Upper lobe of right lung (tissue), 1 donor: ENCODE data around the gene STAT1. TPM values are rescaled to one million over a fixed set of nuclear protein-coding genes. Genes with fewer than 3 reads are reported as not detected.

ENCODE experiments used
- ATAC-seq: fragments of 200-7000 bp; cut with Tn5 transposase; one replicate; pipeline ENCODE4 v1.9.1; 2020; ENCODE audit warnings: mild to moderate bottlenecking, moderate library complexity
- DNase-seq: peaks from one replicate; pipeline ENCODE4 v3.0.0-alpha.2; 2020
- H3K27ac ChIP-seq: fragments of 200-600 bp; one replicate; pipeline ENCODE4 v1.8.0; 2022
- H3K27me3 ChIP-seq: fragments of 200-600 bp; one replicate; pipeline ENCODE4 v1.8.0; 2022; ENCODE audit warnings: mild to moderate bottlenecking
- H3K36me3 ChIP-seq: fragments of 200-600 bp; one replicate; pipeline ENCODE4 v1.8.0; 2022
- H3K4me1 ChIP-seq: fragments of 200-600 bp; one replicate; pipeline ENCODE4 v1.8.0; 2022
- H3K4me3 ChIP-seq: fragments of 200-600 bp; one replicate; pipeline ENCODE4 v1.8.0; 2022; ENCODE audit warnings: mild to moderate bottlenecking
- H3K9me3 ChIP-seq: fragments of 200-600 bp; one replicate; pipeline ENCODE4 v1.8.0; 2022
- intact Hi-C: fragments of 100-400 bp; cut with DNase I; formaldehyde crosslinking; loops from one replicate; pipeline ENCODE4 v1.11.0; 2022
- total RNA-seq: library from RNA; stranded (reverse); fragmentation: NEBNext Ultra II Directional; extraction: Animal tissue kit (Norgen Biotek cat#: 25700); gene quantifications from one replicate; pipeline ENCODE4 v1.2.1, GENCODE V29; 2021
- TF ChIP-seq, protein P1 (sequence below): fragments of 200-600 bp; IDR thresholded peaks from one replicate; pipeline ENCODE4 v1.8.0; 2022; ENCODE audit warnings: antibody characterized with exemption
- donor health status: DM: no; HTN: yes; CAD: no; lungs with severe emphysema.

STAT1 gene
- total RNA-seq, 1 donor from 2014 or later, result 98.6 TPM

DNA sequence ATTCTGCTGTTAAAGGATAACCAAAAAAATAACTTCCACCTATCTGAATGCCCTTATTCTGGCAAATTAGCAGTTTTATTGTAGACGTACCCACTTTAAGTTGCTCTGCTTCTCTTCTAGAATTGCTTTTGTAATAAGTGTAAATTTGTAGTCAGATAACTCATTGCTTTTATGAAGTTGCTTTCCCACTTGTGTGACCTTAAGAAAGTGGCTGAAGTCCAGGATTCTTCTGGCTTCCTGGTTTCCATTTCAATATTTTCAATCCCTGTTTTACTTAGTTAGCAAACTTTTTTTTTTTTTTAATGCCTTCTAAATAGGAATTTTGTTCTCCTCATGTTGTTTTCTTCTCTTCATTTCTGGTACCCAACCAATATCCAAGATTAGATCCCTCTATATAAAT, 73.5 kb downstream of the STAT1 start:
- Histone ChIP-seq H3K27me3 (no peaks in the 10 kb centered on the region), H3K9me3 (no peaks in the 10 kb centered on the region), H3K4me1 (peaks cover 14% of the 10 kb centered on the region), H3K36me3 (no peaks in the 10 kb centered on the region), H3K27ac (no peak overlapping the region), H3K4me3 (no peak overlapping the region)
- DNase-seq (no peak), ATAC-seq (no peak)
- intact Hi-C loops, result no loop called here
- TF ChIP-seq, protein P1, sequence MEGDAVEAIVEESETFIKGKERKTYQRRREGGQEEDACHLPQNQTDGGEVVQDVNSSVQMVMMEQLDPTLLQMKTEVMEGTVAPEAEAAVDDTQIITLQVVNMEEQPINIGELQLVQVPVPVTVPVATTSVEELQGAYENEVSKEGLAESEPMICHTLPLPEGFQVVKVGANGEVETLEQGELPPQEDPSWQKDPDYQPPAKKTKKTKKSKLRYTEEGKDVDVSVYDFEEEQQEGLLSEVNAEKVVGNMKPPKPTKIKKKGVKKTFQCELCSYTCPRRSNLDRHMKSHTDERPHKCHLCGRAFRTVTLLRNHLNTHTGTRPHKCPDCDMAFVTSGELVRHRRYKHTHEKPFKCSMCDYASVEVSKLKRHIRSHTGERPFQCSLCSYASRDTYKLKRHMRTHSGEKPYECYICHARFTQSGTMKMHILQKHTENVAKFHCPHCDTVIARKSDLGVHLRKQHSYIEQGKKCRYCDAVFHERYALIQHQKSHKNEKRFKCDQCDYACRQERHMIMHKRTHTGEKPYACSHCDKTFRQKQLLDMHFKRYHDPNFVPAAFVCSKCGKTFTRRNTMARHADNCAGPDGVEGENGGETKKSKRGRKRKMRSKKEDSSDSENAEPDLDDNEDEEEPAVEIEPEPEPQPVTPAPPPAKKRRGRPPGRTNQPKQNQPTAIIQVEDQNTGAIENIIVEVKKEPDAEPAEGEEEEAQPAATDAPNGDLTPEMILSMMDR, result no peak

DNA sequence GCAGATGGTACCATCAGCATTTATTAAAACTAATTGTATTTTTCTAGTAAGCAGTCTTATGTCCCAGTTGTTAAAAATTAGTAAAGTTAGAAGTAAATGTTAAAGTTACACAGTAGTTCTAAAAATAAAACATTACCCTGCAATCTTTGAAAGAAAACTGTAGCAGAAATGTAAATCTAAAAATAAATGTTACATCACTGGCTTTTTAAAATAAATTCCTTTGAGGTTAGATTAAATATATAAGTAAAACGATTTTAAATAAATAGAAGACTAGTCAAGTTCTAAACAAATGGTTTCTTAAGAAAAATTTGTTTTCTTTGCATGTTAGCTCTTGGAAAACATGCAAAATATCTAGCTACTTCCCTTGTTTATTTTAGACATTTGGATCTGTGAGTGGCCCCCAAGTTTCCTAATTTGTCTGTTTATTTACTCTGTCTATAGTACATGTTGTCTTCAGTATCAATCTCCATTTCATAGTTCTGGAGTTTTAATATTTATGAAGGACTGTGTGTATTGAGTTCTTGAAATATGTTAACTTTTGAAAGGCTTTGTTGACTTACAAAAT, 75.1 kb downstream of the STAT1 start:
- peaks cover 14% of the 10 kb centered on the region for H3K4me1 ChIP-seq
- no peaks in the 10 kb centered on the region for H3K9me3 ChIP-seq
- no peak overlapping the region for H3K4me3 ChIP-seq
- ATAC-seq (no peak), DNase-seq (no peak)
- H3K36me3 ChIP-seq, result peaks cover 2% of the 10 kb centered on the region
- no peaks in the 10 kb centered on the region for H3K27me3 ChIP-seq
- TF ChIP-seq, protein P1, result no peak
- peak overlapping the region; percentile 6 for H3K27ac ChIP-seq
- intact Hi-C loops, result loop anchor here (10.0 kb wide), 1 partner anchor 46 kb away; no protein-coding TSS in a partner anchor

DNA sequence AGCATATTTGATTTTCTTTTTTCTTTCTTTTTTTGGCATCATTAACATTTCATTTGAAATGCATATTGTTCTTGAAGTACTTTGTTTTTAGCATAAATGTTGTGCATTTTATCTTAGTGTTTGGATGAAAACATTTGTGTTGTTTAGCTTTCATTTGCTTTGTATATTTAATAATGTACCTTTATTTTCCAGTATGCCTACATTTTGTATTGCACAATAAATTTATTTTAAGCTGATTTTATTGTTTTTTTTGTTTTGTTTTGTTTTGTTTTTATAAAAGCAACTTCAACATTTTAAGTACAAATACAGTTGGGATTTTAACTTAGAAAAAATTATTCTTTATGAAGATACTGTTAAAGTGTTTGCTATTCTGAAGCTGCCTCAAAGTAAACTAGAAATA, 78.9 kb downstream of the STAT1 start:
- DNase-seq (no peak), ATAC-seq (no peak)
- no peak overlapping the region for H3K4me3 ChIP-seq
- peaks cover 40% of the 10 kb centered on the region for H3K36me3 ChIP-seq
- TF ChIP-seq, protein P1, result no peak
- peaks cover 14% of the 10 kb centered on the region for H3K4me1 ChIP-seq
- H3K27me3 ChIP-seq, result no peaks in the 10 kb centered on the region
- no peak overlapping the region for H3K27ac ChIP-seq
- no peaks in the 10 kb centered on the region for H3K9me3 ChIP-seq
- intact Hi-C loops, result loop anchor here (10.0 kb wide), 1 partner anchor 50 kb away; no protein-coding TSS in a partner anchor

DNA sequence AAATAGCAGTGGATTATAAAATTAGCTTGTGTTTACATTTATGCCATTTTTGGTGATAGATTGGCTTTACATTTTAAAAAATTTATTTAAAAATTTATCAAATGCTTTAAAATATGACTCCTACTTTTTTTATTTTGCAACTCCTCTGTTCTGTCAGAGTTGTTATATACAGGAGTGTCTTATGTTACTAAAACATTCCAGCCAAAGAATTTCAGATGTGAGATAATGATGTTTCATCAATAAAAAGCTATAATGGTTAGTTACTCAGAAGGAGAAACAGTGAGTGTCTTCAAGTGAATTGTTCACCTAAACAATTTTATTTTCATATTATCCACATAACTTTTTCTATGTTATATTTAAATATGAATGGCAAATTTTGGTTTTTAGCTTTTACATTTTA, 80.6 kb downstream of the STAT1 start:
- Histone ChIP-seq H3K4me3 (no peak overlapping the region), H3K4me1 (peaks cover 4% of the 10 kb centered on the region), H3K9me3 (no peaks in the 10 kb centered on the region), H3K27ac (no peak overlapping the region), H3K27me3 (no peaks in the 10 kb centered on the region), H3K36me3 (peaks cover 51% of the 10 kb centered on the region)
- DNase-seq (no peak), ATAC-seq (no peak)
- intact Hi-C loops, result loop anchor here (10.0 kb wide), 1 partner anchor 51 kb away; no protein-coding TSS in a partner anchor
- TF ChIP-seq, protein P1, result no peak

DNA sequence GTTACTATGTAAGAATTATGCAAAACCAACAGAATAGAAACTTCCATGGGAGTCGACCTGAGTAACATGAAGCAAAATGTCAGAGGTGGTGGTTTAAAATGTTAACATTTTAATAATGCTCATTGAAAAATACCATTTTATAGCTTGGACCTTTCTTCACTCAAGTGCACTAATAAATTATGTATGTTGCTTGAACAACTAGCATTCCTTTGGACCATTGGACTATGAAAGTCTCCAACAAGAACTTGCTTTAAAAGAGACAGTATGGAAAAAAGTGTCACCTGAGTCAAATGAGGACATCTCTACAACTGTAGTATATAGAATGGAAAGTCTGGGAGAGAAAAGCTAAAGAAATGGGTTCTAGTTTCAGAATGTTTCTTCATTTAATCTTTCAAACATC, 81.5 kb downstream of the STAT1 start:
- TF ChIP-seq, protein P1, result no peak
- H3K9me3 ChIP-seq, result no peaks in the 10 kb centered on the region
- no peak overlapping the region for H3K4me3 ChIP-seq
- H3K36me3 ChIP-seq, result peaks cover 59% of the 10 kb centered on the region
- ATAC-seq, result no peak
- no peaks in the 10 kb centered on the region for H3K27me3 ChIP-seq
- no peak for DNase-seq
- H3K4me1 ChIP-seq, result no peaks in the 10 kb centered on the region
- intact Hi-C loops, result loop anchor here (10.0 kb wide), 1 partner anchor 52 kb away; no protein-coding TSS in a partner anchor
- H3K27ac ChIP-seq, result no peak overlapping the region
